GM19023 (cell line): ENCODE results near the gene FNDC11.
A peak's percentile ranks its signal among the peaks of the same experiment; 100 is the strongest.

Experiments
- ATAC-seq: cut with Tn5 transposase; IDR thresholded peaks from one replicate; pipeline ENCODE4 v1.9.1; 2021; ENCODE audit warnings: mild to moderate bottlenecking, moderate library complexity; ENCODE audit not compliant: unreplicated experiment

Gene FNDC11

DNA sequence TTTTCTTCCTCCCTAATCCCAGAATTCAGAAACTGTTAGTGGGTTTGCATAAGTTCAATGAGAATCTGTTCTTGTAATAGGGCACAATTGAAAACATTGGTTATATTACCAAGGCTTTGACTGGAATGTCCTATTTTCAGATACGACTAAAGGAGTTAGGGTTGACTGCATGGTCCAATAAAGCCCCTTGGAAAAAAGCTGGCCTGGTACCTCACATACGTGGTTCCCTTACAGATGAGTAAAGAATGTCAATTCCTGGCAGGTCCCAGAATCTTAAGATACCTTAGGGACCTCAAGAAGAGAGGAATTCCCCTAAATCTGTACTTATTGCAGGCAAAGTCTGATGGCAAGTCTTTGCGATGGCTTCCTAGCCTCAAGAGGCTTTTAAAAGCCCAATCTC lies 28.8 kb upstream of the FNDC11 start:
- no peak for ATAC-seq

DNA sequence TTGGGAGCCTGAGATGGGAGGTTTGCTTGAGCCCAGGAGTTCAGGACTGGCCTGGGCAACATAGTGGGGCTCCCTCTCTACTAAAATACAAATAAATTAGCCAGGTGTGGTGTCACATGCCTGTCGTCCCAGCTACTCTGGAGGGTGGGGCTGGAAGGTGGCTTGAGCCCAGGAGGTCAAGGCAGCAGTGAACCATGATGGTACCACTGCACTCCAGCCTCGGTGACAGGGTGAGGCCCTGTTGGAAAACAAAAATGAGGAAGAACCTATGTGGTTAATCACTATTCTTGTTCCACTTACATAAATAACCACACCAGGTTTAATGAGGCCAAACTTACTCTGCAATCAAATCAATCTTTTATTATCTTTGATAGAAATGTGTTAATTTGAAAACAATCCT lies 28.0 kb upstream of the FNDC11 start:
- no peak for ATAC-seq

DNA sequence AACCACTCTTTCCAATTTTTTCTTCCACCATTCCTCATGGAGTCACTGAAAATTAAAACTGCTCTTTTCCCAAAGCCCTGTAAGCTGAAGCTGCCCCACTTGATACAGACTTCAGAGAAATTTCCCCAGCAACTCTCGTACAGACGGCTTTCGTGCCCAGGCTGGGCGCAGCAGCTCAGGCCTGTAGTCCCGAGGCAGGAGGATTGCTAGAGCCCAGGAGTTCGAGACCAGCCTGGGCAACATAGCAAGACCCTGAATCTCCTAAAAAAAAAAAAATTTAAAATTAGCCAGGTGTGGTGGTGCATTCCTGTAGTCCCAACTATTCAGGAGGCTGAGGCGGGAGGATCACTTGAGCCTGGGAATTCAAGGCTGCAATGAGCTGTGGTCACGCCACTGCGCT lies 26.8 kb upstream of the FNDC11 start:
- no peak for ATAC-seq

DNA sequence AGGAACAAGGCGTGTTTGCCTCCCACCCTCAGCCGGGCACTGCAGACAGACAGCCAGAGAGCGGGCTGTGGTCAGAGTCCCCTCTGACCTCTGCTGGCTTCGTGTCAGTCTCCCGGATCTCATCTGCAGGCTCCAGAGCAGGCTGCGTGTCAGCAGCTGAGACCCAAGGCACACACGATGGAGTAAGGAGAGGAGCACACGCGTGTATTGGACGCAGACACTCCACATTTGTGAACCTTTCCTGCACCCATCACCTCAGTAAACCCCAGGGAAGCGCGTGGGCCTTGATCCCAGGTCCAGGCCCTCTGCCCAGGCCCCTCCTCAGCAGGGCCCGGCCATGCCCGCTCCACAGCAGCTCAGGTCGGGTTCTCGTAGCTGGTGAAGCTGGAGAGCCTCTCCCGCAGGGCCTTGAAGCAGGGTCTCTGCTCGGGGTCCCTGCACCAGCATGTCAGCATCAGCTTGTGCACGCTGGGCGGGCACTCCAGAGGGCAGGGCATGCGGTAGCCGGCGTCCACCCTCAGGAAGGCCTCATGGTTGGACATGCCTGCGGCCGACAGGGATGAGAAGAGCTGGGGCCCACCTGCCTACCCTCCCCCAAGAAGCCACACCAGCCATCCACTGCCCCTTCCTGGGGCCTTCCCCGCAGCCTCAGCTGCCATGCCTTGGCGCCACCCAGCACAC lies 24.6 kb upstream of the FNDC11 start:
- ATAC-seq = no peak

DNA sequence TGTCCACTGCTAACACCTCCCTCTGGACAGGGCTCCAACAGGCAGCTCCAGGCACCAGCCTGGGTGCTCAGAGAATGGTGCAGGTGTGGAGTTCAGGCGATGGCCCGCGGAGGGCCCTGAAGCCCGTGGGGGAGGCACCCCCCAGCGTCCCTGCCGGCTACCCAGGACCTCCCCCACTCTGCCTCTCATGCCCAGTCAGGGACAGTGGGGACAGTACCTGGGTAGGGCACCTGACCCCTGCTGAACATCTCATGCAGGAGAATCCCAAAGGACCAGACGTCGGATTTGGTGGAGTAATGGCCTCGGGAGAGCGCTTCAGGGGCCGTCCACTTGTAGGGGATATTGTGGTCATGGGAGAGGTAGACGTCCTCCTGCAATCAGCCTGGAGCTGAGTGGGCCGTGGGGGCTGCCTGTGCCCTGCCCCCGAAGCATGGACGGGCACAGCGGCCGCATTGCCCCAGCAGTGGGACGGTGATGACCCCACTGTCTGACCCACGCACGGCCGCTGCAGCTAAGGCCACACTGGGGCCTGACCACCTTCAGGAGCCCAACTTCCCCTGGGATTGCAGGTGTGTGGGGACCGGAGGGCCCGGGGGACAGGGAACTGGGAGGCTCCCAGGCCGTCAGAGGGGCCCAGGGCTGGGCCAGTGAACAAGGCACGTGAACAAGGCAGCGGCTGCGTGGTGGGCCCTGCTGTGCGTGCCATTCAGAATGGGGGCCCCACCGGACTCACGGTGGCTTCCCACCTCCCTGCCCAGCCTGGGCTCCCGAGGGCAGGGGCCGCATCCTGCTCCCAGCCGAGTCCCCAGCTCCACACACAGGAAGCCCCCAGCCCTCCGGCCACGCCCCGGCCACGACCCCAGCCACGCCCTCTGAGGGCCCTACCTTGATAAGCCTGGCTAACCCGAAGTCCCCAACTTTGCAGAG lies 23.8 kb upstream of the FNDC11 start:
- no peak for ATAC-seq

DNA sequence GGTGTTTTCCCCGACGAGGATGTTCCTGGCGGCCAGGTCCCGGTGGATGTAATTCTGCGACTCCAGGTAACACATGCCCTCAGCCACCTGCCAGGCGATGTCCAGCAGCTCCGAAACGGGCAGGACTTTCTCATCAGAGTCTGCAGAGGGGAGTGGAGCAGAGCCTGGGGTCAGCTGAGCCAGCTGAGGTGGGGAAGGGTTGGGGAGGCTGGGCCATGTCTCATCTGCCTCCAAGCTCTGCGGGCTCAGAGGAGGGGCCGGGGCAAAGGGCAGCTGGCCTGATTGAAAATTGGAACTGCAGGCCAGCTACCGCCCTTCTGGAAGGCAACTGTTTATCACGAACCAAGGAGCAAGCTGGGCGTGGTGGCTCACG lies 23.2 kb upstream of the FNDC11 start:
- no peak for ATAC-seq

DNA sequence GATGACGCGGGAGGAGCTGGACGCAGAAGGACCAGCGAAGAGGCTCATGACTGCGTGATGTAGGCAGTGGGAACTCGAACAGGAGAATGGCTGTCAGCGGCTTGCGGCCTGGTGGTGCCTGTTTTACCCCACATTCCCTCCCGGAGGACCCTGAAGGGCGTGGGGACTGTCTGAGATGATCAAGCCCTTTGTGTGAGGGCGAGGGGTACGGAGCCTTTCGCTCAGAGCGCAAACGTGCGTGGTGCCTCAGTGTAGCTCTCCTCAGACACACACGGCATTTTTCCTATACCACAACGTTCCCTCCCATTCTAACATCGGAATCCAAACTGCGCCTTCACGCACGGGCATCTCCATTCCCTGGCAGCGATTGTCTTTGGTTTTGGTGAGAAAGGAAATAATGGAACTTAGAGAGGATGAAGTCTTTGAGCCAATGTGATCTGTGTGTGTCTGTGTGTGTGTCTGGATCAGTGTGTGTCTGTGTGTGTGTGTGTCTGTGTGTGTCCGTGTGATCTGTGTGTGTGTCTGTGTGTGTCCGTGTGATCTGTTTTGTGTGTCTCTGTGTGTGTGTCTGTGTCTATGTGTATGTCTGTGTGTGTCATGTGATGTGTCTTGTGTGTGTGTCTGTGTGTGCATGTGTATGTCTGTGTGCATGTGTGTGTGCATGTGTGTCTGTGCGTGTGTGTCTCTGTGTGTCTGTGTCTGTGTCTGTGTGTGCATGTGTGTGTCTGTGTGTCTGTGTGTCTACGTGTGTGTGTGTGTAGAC lies 22.1 kb upstream of the FNDC11 start:
- no peak for ATAC-seq

DNA sequence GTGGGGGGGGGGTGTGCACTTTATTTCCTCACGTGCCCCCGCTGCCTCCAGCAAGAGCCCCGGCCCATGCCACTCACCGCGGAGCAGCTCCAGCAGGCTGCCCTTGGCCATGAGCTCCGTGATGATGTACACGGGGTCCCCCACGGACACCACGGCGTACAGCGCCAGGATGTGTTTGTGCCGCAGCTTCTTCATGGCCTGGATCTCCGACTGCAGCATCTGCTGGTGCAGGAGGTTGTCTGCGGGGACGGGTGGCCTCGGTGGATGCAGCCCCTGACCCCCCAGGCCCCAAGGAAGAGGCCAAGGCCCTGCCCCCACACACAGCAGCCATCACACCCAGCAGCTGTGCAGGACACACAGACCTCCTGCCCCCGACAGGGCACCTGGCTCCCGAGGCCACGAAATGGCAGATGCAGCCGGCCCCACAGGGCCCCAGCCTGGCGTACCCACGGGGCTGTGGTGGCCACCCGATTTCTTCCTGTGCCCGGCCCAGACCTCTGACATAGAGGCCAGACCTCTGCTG lies 21.4 kb upstream of the FNDC11 start:
- no peak for ATAC-seq

DNA sequence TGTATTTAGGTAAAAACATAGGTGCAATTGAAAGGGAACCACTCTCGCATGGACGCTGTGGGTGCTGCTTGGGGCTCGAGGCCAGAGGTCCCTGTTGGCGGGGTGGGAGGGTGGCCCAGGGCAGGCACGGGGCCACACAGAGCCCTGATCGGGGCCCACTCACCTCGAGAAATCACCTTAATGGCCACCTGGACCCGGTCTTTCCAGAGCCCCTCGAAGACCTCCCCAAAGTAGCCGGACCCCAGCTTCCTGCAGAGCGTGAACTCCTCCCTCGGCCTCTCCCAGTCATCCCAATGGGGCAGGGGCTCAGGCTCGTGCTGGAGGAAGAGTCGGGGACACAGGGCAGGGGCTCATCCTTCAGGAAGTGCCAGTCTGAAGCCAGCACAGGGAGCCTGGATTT lies 20.6 kb upstream of the FNDC11 start:
- ATAC-seq = no peak

DNA sequence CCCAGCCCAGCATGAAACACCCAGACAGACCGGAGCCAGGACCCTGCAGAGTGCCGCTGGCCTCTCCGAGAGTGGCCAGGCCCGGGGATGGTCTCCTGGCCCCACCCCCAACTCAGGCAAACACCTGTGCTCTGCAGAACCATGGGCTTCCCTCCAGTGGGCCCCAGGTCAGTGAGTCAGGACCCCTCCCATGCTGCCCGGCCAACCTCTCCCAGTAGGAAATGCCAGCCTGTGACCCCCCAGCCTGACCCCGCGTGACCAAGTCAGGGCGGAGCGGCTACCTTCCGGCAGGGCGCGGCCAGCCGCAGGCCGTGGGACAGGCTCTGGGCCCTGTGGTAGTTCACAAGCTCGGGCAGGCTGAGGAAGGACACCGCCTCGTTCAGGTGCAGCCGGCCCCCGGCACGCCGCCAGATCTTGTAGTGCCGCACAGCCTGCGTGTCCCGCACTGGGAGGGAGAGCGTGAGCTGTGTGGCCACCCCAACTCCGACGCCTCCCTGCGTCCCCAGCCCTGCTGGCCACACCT lies 20.0 kb upstream of the FNDC11 start:
- ATAC-seq = no peak

DNA sequence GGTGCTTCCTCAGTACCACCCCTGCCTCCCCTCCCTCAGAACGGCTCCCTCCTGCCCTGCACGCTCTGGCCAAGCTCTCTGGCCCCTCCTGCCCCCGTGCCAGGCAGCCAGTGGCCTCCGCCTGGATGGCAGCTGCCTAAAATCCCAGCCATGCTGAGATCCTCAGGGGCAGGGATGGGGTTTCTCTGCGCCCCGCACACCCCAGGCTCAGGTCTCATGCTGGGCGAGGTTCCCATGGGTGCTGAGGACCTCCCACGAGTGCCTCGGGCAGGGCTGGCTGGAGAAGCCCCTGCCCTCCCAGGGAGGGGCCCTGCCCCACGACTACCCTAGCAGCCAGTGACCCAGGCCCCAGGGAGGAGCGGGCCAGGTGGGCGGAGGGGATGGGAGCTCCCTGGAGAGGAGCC lies 19.5 kb upstream of the FNDC11 start:
- no peak for ATAC-seq

DNA sequence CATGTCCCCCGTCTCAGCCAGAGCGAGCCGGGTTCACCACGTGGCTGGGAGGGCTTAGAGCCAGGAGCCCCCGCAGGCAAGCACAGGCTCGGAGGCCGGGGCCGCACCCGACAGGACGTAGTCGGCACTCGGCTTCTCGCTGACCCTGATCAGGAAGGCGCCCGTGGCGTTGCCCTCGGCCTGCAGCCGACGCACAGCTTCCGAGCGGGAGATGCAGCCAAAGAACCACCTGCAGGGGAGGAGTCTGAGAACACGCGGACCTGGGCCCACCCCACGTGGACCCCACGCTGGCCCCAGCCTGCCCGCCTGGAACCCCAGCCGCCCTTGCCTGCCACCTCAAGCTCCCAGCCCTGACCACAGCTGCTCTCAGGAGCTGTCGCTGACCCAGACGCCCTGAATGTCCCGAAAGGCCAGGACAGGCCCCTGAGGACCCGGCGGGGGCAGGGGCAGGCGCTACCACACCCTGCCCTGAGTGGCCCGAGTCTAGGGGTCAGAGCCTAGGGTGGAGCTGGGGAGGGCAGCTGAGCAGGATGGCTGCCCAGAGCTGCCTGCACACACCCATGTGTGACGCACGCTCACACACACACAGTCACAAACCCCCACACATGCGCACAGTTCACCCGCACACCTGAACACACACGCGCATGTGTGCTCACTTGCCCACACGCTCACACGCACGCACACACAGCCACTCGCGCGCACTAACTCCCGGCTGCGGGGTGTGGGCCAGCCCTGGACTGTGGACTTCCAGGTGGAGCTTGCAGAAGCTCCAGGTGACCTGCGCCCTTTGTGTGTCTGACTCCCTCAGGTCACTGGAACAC lies 18.9 kb upstream of the FNDC11 start:
- no peak for ATAC-seq

DNA sequence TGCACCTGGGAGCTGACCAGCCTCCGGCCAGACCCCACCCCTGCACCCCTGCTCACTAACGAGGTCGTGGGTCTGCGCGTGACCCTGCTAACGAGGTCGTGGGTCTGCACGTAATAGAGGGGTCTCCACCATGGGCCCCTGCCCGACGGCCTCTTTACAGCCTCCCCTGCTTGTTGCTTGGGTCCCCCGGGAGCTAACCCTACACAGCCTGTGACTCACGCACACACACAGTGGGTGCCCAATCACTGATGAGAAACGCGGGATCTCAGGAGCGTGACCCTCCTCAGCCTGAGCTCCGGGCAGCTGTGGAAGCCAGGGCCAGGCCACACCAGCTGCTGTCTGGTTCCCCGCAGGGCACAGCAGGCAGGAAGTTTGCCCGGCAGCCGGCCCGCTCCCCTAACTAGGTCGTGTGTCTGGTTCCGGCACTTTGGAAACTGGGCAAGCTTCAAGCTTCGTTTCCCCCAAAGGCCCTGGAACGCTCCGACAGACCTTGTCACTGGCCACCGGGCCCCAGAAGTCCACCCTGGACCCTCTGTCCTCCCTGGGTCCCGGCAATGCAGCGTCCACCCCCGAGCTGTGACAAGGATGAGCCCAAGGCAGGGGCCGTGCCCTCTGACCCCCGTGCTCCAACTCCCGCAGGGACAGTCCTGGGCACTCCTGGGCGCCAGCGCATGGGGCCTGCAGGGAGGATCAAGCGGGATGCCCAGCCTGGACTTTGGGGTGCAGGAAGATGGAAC lies 17.6 kb upstream of the FNDC11 start:
- no peak for ATAC-seq

DNA sequence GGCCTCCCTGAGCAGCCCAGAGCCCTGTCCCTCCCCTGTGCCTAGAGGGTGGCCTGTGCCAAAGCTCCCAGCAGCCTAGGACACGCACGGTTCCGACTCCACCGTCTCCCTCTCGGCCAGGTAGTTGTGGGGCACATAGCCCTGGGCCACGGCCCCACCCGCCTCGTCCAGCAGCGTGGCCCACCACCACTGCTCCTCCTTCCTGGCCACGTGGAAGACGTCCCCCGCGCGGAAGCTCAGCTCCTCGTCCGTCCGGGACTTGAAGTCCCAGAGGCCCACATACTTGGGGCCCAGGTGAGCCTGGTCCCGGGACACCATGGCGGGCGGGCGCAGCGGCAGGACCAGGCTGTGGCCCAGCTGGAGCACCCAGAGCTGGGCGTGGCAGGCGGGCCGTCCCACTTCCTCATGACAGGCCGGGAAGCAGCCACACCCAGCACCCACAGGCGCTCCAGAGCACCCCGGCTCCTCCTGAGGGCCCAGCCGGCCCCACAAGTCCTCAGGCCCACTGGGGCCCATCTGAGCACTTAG lies 16.9 kb upstream of the FNDC11 start, which contains the start of gene PTK6:
TSS of gene PTK6 (minus strand) at position 380 of the 528 bp plus-strand sequence. CDS start at position 318, 62 bp downstream.
- no peak for ATAC-seq

DNA sequence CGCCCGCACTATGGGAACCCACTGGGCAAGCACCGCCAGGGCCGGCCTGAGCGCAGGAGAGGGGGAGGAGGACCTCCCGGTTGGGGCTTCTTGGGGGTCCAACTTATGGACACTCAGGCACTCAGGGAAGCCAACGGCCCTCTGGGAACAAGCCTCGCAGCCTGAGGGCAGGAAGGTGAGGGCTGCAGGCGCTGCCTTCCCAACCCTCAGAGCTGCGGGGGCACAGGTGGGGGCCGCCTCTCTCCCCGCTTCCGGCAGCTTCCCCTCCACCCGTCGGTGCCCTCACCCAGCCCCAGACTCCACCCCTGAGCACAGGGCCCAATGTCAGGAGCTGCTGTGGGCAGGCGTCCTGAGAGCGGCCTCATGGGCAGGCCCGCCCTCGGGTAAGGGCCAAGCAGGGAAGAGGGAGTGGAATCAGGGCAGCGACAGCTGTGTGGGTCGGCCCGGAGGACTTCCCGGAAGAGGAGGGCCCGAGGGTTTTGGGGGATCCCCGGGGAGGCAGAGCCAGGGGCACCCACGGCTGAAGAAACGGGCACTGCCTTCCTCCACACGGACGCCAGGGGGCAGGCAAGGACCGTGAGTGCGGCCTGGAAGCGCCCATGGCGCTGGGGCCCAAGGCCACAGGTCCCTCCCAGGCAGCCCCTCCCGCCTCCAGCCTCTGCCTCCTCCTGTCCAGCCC lies 16.3 kb upstream of the FNDC11 start:
- peak; percentile 85 for ATAC-seq

DNA sequence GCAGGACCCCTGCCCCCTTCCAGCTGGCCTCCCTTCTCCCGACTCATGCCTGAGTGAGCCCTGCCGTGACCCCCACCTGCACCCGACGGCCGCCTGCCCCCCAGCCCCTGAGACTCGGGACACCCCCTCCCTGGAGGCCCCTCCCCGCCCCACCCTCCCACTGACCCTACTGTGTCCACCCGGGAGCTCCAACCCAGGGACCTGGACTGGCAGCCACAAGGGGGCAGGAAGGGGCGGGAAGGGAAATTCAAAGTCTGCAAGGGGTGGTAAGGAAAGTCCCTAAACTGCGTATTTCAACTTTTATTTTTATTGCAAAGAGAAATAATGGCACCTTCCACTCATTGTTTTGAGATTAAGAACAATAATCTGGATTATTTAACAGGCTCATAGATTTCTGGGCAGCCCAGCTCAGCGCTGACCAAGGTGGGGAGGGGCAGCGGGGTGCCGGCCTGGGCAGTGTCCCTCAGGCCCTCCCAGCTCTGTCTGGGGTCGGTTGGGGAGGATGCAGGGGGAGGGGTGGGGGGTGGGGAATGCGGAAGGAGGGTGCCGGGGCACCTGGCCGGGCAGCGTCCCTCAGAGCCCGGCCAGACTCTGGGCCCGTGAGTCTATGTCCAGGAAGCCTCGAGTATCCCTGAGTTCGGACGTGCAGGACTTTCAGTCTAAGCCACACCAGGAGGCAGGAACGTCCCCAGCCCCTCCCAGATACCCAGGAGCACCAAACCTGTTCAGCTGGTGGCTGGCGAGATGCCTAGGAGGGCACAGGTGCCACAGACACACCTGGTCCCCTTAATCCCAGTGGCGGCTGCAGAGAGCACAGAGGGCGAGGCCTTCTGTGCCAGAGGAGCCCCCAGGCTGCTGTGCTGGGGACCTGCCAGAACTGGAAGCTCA lies 15.5 kb upstream of the FNDC11 start:
- ATAC-seq = no peak

DNA sequence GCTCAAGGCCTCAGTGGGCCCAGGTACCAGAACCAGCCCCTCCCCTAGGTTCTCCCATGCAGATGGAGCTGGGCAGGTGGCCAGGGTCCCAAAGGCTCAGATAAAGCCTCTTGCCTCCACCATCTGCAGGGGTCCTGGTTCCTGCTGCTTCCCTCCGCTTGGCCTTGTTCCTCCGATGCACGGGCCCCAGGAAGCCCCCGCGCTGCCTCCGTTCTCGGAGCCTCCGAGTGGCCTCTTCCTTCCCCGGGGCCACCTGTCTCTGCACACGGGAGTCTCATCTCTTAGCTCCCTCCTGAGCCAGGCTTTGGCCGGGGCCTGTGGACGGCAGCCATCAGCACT lies 14.9 kb upstream of the FNDC11 start:
- ATAC-seq = no peak
